GM18508 (cell line): ENCODE data around the gene ARHGEF40.
"Not testable (repeated sequence)": the region's sequence is repeated elsewhere in the genome, so short reads cannot be mapped to it uniquely, and the experiment has no call there.

Experiments
- ATAC-seq: cut with Tn5 transposase; IDR thresholded peaks from one replicate; pipeline ENCODE4 v1.9.1; 2021; ENCODE audit warnings: moderate number of reproducible peaks; ENCODE audit not compliant: insufficient read depth, unreplicated experiment

ARHGEF40 gene

GRCh38 chr14:21039585-21040369 is 30.3 kb upstream of the ARHGEF40 start:
- no peak for ATAC-seq

- ATAC-seq, result no peak
These were observed 29.7 kb upstream of the ARHGEF40 start for GRCh38 chr14:21040370-21040925.

GRCh38 chr14:21040941-21041340 is 29.2 kb upstream of the ARHGEF40 start:
- not testable (repeated sequence) for ATAC-seq

- ATAC-seq, result no peak
These were observed 28.2 kb upstream of the ARHGEF40 start, which contains the start of gene RNASE7 for GRCh38 chr14:21041676-21042433. Gene RNASE7 (plus strand): TSS chr14:21042362. CDS start chr14:21042993, 631 bp downstream.

GRCh38 chr14:21042918-21043317 is 27.2 kb upstream of the ARHGEF40 start:
- ATAC-seq, result no peak

GRCh38 chr14:21043387-21043973 is 26.6 kb upstream of the ARHGEF40 start:
- ATAC-seq, result no peak

GRCh38 chr14:21043974-21044618 is 26.0 kb upstream of the ARHGEF40 start:
- ATAC-seq, result no peak

- no peak for ATAC-seq
These were observed 22.7 kb upstream of the ARHGEF40 start for GRCh38 chr14:21047378-21047781.

- ATAC-seq, result no peak
These were observed 21.5 kb upstream of the ARHGEF40 start for GRCh38 chr14:21048638-21049037.

- no peak for ATAC-seq
These were observed 20.8 kb upstream of the ARHGEF40 start for GRCh38 chr14:21049271-21049673.

- ATAC-seq, result no peak
These were observed 19.5 kb upstream of the ARHGEF40 start for GRCh38 chr14:21050597-21050996.

GRCh38 chr14:21053184-21054122 is 16.7 kb upstream of the ARHGEF40 start:
- no peak for ATAC-seq

- no peak for ATAC-seq
These were observed 15.9 kb upstream of the ARHGEF40 start for GRCh38 chr14:21054123-21054767.

- no peak for ATAC-seq
These were observed 15.3 kb upstream of the ARHGEF40 start for GRCh38 chr14:21054768-21055145.

- ATAC-seq, result no peak
These were observed 14.5 kb upstream of the ARHGEF40 start for GRCh38 chr14:21055432-21056117.

GRCh38 chr14:21056520-21057163 is 13.5 kb upstream of the ARHGEF40 start:
- ATAC-seq, result no peak

- no peak for ATAC-seq
These were observed 12.1 kb upstream of the ARHGEF40 start, which contains the start of gene RNASE8 for GRCh38 chr14:21057803-21058675. Gene RNASE8 (plus strand): TSS chr14:21057822. CDS start chr14:21057893, 71 bp downstream.
